ENCODE measurements around the gene KCNB1. TPM values are rescaled to one million over a fixed set of nuclear protein-coding genes. Genes with fewer than 3 reads are reported as not detected.

KCNB1 gene
- total RNA-seq, 1 donor from 2014 or later = 2.1 TPM

DNA sequence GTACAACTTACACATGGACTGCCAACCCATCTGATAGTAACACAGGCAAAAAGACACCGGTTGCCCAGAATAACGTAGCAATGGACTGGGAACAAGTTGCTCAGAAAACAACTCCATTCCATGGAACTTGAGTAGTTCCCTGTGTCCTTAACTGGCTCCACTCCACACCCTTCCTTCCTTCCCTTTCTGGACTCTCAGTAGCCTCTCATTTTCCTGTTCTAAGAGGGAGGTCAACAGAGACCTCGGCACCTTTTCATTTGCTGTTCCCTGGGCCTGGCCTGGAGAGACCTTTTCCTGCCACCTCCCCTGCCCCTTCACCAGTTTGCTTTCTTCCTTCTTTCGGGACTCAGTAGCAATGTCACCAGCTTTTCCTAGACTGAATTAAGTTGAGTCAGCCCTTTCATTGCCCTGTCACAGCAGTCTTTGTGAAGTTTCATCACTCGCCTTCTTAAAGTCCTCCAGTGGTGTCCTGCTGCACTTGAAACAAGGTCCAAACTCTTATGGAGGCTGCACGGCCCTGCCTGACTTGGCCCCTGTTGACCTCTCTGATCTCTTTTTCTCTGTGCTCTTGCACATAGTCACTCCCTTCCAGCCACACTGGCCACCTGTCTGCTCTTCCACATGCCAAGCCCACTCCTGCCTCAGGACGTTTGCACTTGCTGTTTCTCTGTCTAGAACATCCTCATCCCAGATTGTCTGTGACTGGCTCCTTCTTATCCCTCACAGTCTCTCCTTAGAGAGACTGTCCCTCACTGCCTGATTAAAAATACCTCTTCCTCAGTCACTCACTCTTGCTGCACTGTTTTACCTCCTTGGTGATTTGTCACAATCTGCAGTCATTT is 90.8 kb downstream of the KCNB1 start:
- Histone ChIP-seq H3K4me3 (ENCODE audit: low read length in 3 of 3) (no peak overlapping the region), H3K36me3 (ENCODE audit: control insufficient read depth in 3 of 3, insufficient read depth in 3 of 3, low read length in 3 of 3) (no peaks in the 10 kb centered on the region), H3K9ac (ENCODE audit: low read depth in 1 of 3, low read length in 3 of 3) (no peak overlapping the region), H3K9me3 (ENCODE audit: control insufficient read depth in 3 of 3, low read length in 3 of 3) (no peaks in the 10 kb centered on the region), H3K27ac (ENCODE audit: low read depth, low read length) (no peak overlapping the region), H3K27me3 (ENCODE audit: control insufficient read depth in 3 of 3, insufficient read depth in 3 of 3, low read length in 3 of 3) (no peaks in the 10 kb centered on the region), H3K4me1 (ENCODE audit: control insufficient read depth in 3 of 3, insufficient read depth in 3 of 3, low read length in 3 of 3) (peaks cover 18 to 30% (median 22%) of the 10 kb centered on the region in 3 donors)

- no peak overlapping the region for H3K27ac ChIP-seq (ENCODE audit: low read depth, low read length)
- peaks cover 13 to 27% (median 18%) of the 10 kb centered on the region in 3 donors for H3K4me1 ChIP-seq (ENCODE audit: control insufficient read depth in 3 of 3, insufficient read depth in 3 of 3, low read length in 3 of 3)
Observed at GRCh38 chr20:49389854-49390253, 92.6 kb downstream of the KCNB1 start.

GRCh38 chr20:49388744-49389143 is 93.7 kb downstream of the KCNB1 start:
- Histone ChIP-seq H3K4me3 (ENCODE audit: low read length in 3 of 3) (no peak overlapping the region), H3K27ac (ENCODE audit: low read depth, low read length) (no peak overlapping the region)

More at GRCh38 chr20:49389854-49390253, 92.6 kb downstream of the KCNB1 start:
- no peak overlapping the region for H3K9ac ChIP-seq (ENCODE audit: low read depth in 1 of 3, low read length in 3 of 3)
- no peak overlapping the region for H3K4me3 ChIP-seq (ENCODE audit: low read length in 3 of 3)
- H3K9me3 ChIP-seq (ENCODE audit: control insufficient read depth in 3 of 3, low read length in 3 of 3) = no peaks in the 10 kb centered on the region
- no peaks in the 10 kb centered on the region for H3K27me3 ChIP-seq (ENCODE audit: control insufficient read depth in 3 of 3, insufficient read depth in 3 of 3, low read length in 3 of 3)
- H3K36me3 ChIP-seq (ENCODE audit: control insufficient read depth in 3 of 3, insufficient read depth in 3 of 3, low read length in 3 of 3) = no peaks in the 10 kb centered on the region

GRCh38 chr20:49387581-49387939 is 94.9 kb downstream of the KCNB1 start:
- peaks cover 12 to 26% (median 14%) of the 10 kb centered on the region in 3 donors for H3K4me1 ChIP-seq (ENCODE audit: control insufficient read depth in 3 of 3, insufficient read depth in 3 of 3, low read length in 3 of 3)
- no peak overlapping the region for H3K4me3 ChIP-seq (ENCODE audit: low read length in 3 of 3)
- no peak overlapping the region for H3K9ac ChIP-seq (ENCODE audit: low read depth in 1 of 3, low read length in 3 of 3)
- H3K27me3 ChIP-seq (ENCODE audit: control insufficient read depth in 3 of 3, insufficient read depth in 3 of 3, low read length in 3 of 3) = no peaks in the 10 kb centered on the region
- H3K36me3 ChIP-seq (ENCODE audit: control insufficient read depth in 3 of 3, insufficient read depth in 3 of 3, low read length in 3 of 3) = no peaks in the 10 kb centered on the region
- H3K9me3 ChIP-seq (ENCODE audit: control insufficient read depth in 3 of 3, low read length in 3 of 3) = no peaks in the 10 kb centered on the region
- H3K27ac ChIP-seq (ENCODE audit: low read depth, low read length) = no peak overlapping the region

More at GRCh38 chr20:49388744-49389143, 93.7 kb downstream of the KCNB1 start:
- Histone ChIP-seq H3K36me3 (ENCODE audit: control insufficient read depth in 3 of 3, insufficient read depth in 3 of 3, low read length in 3 of 3) (no peaks in the 10 kb centered on the region), H3K9me3 (ENCODE audit: control insufficient read depth in 3 of 3, low read length in 3 of 3) (no peaks in the 10 kb centered on the region), H3K9ac (ENCODE audit: low read depth in 1 of 3, low read length in 3 of 3) (no peak overlapping the region), H3K27me3 (ENCODE audit: control insufficient read depth in 3 of 3, insufficient read depth in 3 of 3, low read length in 3 of 3) (no peaks in the 10 kb centered on the region), H3K4me1 (ENCODE audit: control insufficient read depth in 3 of 3, insufficient read depth in 3 of 3, low read length in 3 of 3) (peaks cover 12 to 26% (median 14%) of the 10 kb centered on the region in 3 donors)

GRCh38 chr20:49386848-49387580 is 95.5 kb downstream of the KCNB1 start:
- Histone ChIP-seq H3K27ac (ENCODE audit: low read depth, low read length) (no peak overlapping the region), H3K9ac (ENCODE audit: low read depth in 1 of 3, low read length in 3 of 3) (no peak overlapping the region), H3K9me3 (ENCODE audit: control insufficient read depth in 3 of 3, low read length in 3 of 3) (no peaks in the 10 kb centered on the region), H3K36me3 (ENCODE audit: control insufficient read depth in 3 of 3, insufficient read depth in 3 of 3, low read length in 3 of 3) (no peaks in the 10 kb centered on the region), H3K4me3 (ENCODE audit: low read length in 3 of 3) (no peak overlapping the region), H3K27me3 (ENCODE audit: control insufficient read depth in 3 of 3, insufficient read depth in 3 of 3, low read length in 3 of 3) (no peaks in the 10 kb centered on the region), H3K4me1 (ENCODE audit: control insufficient read depth in 3 of 3, insufficient read depth in 3 of 3, low read length in 3 of 3) (peaks cover 12 to 28% (median 14%) of the 10 kb centered on the region in 3 donors)

DNA sequence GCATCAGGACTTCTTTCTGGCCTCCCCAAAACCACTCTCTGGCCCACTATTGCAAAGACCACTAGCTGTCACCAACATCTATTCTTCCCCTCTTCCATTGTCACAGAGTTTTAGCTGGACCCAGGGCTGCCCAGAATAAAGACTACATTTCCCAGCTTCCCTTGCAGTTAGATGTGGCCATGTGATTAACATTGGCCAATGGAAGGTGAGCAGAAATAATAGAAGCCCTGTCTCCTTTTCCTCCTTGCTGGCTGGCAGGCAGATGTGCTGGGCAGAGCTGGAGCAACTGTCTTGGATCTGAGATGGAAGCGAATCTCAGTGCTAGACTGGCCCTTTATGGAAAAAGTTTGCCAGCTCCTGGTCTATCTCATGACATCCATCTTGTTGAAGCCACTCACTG is 97.0 kb downstream of the KCNB1 start:
- Histone ChIP-seq H3K4me3 (ENCODE audit: low read length in 3 of 3) (no peak overlapping the region), H3K36me3 (ENCODE audit: control insufficient read depth in 3 of 3, insufficient read depth in 3 of 3, low read length in 3 of 3) (no peaks in the 10 kb centered on the region), H3K9ac (ENCODE audit: low read depth in 1 of 3, low read length in 3 of 3) (no peak overlapping the region), H3K27ac (ENCODE audit: low read depth, low read length) (no peak overlapping the region), H3K27me3 (ENCODE audit: control insufficient read depth in 3 of 3, insufficient read depth in 3 of 3, low read length in 3 of 3) (no peaks in the 10 kb centered on the region), H3K4me1 (ENCODE audit: control insufficient read depth in 3 of 3, insufficient read depth in 3 of 3, low read length in 3 of 3) (peaks cover 15 to 33% (median 19%) of the 10 kb centered on the region in 3 donors), H3K9me3 (ENCODE audit: control insufficient read depth in 3 of 3, low read length in 3 of 3) (no peaks in the 10 kb centered on the region)

- no peaks in the 10 kb centered on the region for H3K36me3 ChIP-seq (ENCODE audit: control insufficient read depth in 3 of 3, insufficient read depth in 3 of 3, low read length in 3 of 3)
- H3K9ac ChIP-seq (ENCODE audit: low read depth in 1 of 3, low read length in 3 of 3) = no peak overlapping the region
- no peak overlapping the region for H3K27ac ChIP-seq (ENCODE audit: low read depth, low read length)
- H3K4me1 ChIP-seq (ENCODE audit: control insufficient read depth in 3 of 3, insufficient read depth in 3 of 3, low read length in 3 of 3) = peaks cover 15 to 37% (median 23%) of the 10 kb centered on the region in 3 donors
- H3K9me3 ChIP-seq (ENCODE audit: control insufficient read depth in 3 of 3, low read length in 3 of 3) = no peaks in the 10 kb centered on the region
- H3K4me3 ChIP-seq (ENCODE audit: low read length in 3 of 3) = no peak overlapping the region
- H3K27me3 ChIP-seq (ENCODE audit: control insufficient read depth in 3 of 3, insufficient read depth in 3 of 3, low read length in 3 of 3) = no peaks in the 10 kb centered on the region
Observed at GRCh38 chr20:49384437-49385434, 97.7 kb downstream of the KCNB1 start.

GRCh38 chr20:49381558-49382493 is 100.6 kb downstream of the KCNB1 start:
- H3K9me3 ChIP-seq (ENCODE audit: control insufficient read depth in 3 of 3, low read length in 3 of 3) = no peaks in the 10 kb centered on the region
- H3K27me3 ChIP-seq (ENCODE audit: control insufficient read depth in 3 of 3, insufficient read depth in 3 of 3, low read length in 3 of 3) = no peaks in the 10 kb centered on the region
- H3K36me3 ChIP-seq (ENCODE audit: control insufficient read depth in 3 of 3, insufficient read depth in 3 of 3, low read length in 3 of 3) = no peaks in the 10 kb centered on the region
- H3K4me1 ChIP-seq (ENCODE audit: control insufficient read depth in 3 of 3, insufficient read depth in 3 of 3, low read length in 3 of 3) = peaks cover 8 to 21% (median 13%) of the 10 kb centered on the region in 3 donors
- H3K9ac ChIP-seq (ENCODE audit: low read depth in 1 of 3, low read length in 3 of 3) = peak overlapping the region; percentile 12 to 58 (median 33)
- H3K27ac ChIP-seq (ENCODE audit: low read depth, low read length) = no peak overlapping the region
- H3K4me3 ChIP-seq (ENCODE audit: low read length in 3 of 3) = no peak overlapping the region

Data from skeletal muscle tissue (tissue), 4 donors.